PC-3 (cell line): ENCODE data around the gene RAD23A. TPM values are rescaled to one million over a fixed set of nuclear protein-coding genes. Genes with fewer than 3 reads are reported as not detected.

Experiments used
- ATAC-seq: fragments of 200-7000 bp; cut with Tn5 transposase; 2 replicates; pipeline ENCODE4 v1.9.1; 2020; ENCODE audit warnings: mild to moderate bottlenecking, moderate library complexity
- Bru-seq: library from RNA; stranded (reverse); fragments of 400-500 nt; gene quantifications from one replicate; lab custom pipeline; 2021; lab: Mats Ljungman, UMichigan
- BruChase-seq, 2 experiments: library from RNA; stranded (reverse); fragments of 400-500 nt; gene quantifications; one replicate each; lab custom pipeline; 2021; lab: Mats Ljungman, UMichigan
- BruUV-seq: library from RNA; stranded (reverse); fragments of 400-500 nt; replicated peaks from 2 replicates; lab custom pipeline; 2021; lab: Mats Ljungman, UMichigan
- CTCF ChIA-PET: fragments of 300-600 bp; sonication (Branson Sonifier 250); formaldehyde crosslinking; loops from one replicate; lab custom pipeline; 2022; ENCODE audit warnings: antibody characterized with exemption; lab: Charles Lee
- POLR2A ChIA-PET: fragments of 300-600 bp; sonication (Branson Sonifier 250); formaldehyde crosslinking; loops from one replicate; lab custom pipeline; 2022; ENCODE audit warnings: antibody characterized with exemption; ENCODE audit not compliant: unreplicated experiment; lab: Charles Lee
- DNase-seq: peaks from one replicate; pipeline ENCODE4 v3.0.0-alpha.2; 2015
- H2AFZ ChIP-seq: fragments of 300-600 bp; sonication (generic); 2 replicates; pipeline ENCODE4 v1.6.0; 2016; ENCODE audit warnings: antibody characterized with exemption, low read length
- H3F3A ChIP-seq: fragments of 300-600 bp; sonication (generic); one replicate; pipeline ENCODE4 v1.6.0; 2017; ENCODE audit warnings: antibody characterized with exemption, low read length, control low read depth, mild to moderate bottlenecking; ENCODE audit not compliant: unreplicated experiment
- H3K27ac ChIP-seq: fragments of 300-600 bp; sonication (generic); 2 replicates; pipeline ENCODE4 v1.5.1; 2016; ENCODE audit warnings: mild to moderate bottlenecking, low read length
- H3K27me3 ChIP-seq: fragments of 300-600 bp; sonication (generic); 2 replicates; pipeline ENCODE4 v1.6.1; 2016; ENCODE audit warnings: low read length, mixed read lengths
- H3K36me3 ChIP-seq: fragments of 300-600 bp; sonication (generic); 2 replicates; pipeline ENCODE4 v1.6.1; 2016; ENCODE audit warnings: low read depth, mixed run types, low read length, mixed read lengths
- H3K4me1 ChIP-seq: fragments of 300-600 bp; sonication (generic); 2 replicates; pipeline ENCODE4 v1.5.1; 2016; ENCODE audit warnings: low read length; ENCODE audit not compliant: insufficient read depth
- H3K4me2 ChIP-seq: fragments of 300-600 bp; sonication (generic); 2 replicates; pipeline ENCODE4 v1.6.0; 2016; ENCODE audit warnings: low read length
- H3K4me3 ChIP-seq: fragments of 300-600 bp; sonication (generic); 2 replicates; pipeline ENCODE4 v1.5.1; 2016; ENCODE audit warnings: mild to moderate bottlenecking, low read length, mixed read lengths
- H3K79me2 ChIP-seq: fragments of 300-600 bp; sonication (generic); 2 replicates; pipeline ENCODE4 v1.6.1; 2017; ENCODE audit warnings: low read length, mixed read lengths
- H3K9ac ChIP-seq: fragments of 300-600 bp; sonication (generic); 2 replicates; pipeline ENCODE4 v1.6.0; 2016; ENCODE audit warnings: mild to moderate bottlenecking, low read length
- H3K9me2 ChIP-seq: fragments of 300-600 bp; sonication (generic); replicated peaks from 2 replicates; pipeline ENCODE4 v1.6.1; 2016; ENCODE audit warnings: mixed run types, low read length, mixed read lengths
- H3K9me3 ChIP-seq: fragments of 300-600 bp; sonication (generic); 2 replicates; pipeline ENCODE4 v1.6.1; 2016; ENCODE audit warnings: low read length, mixed read lengths
- H4K20me1 ChIP-seq: fragments of 300-600 bp; sonication (generic); 2 replicates; pipeline ENCODE4 v1.6.1; 2016; ENCODE audit warnings: low read length, mixed read lengths
- CTCF ChIP-seq: fragments of 300-600 bp; sonication (generic); conservative IDR thresholded peaks from 2 replicates; pipeline ENCODE4 v1.5.1; 2017; ENCODE audit warnings: antibody characterized with exemption, low read depth, mild to moderate bottlenecking, low read length
- EZH2 ChIP-seq: fragments of 300-600 bp; sonication (generic); IDR thresholded peaks from one replicate; pipeline ENCODE4 v1.6.1; 2017; ENCODE audit warnings: antibody characterized with exemption, mild to moderate bottlenecking, low read length; ENCODE audit not compliant: unreplicated experiment
- EZH2phosphoT487 ChIP-seq: fragments of 300-600 bp; sonication (generic); IDR thresholded peaks from 2 replicates; pipeline ENCODE4 v1.6.1; 2018; ENCODE audit warnings: mild to moderate bottlenecking, antibody characterized with exemption, low read length, borderline replicate concordance
- intact Hi-C: fragments of 100-400 bp; cut with micrococcal nuclease; formaldehyde crosslinking; loops from 2 replicates; pipeline ENCODE4 v1.9.0; 2023
- long read RNA-seq: library from polyadenylated mRNA; unstranded; transcript quantifications from one replicate; pipeline ENCODE4 v2.0.0, GENCODE V29; 2021; ENCODE audit not compliant: unreplicated experiment
- total RNA-seq: library from RNA; depleted of rRNA; stranded (reverse); fragments of >200 nt; gene quantifications from 2 replicates; pipeline ENCODE4 v1.2.3, GENCODE V29; 2014; rRNA removed

The RAD23A gene
- total RNA-seq (389 and 418 TPM in 2 replicates), Bru-seq, nascent RNA (percentile 94 among the genes with signal in this experiment), BruChase-seq, experiment 1, labeled RNA remaining after a 6-hour chase (percentile 96 among the genes with signal in this experiment), BruChase-seq, experiment 2, labeled RNA remaining after a 2-hour chase (percentile 92 among the genes with signal in this experiment)
- long read RNA-seq, transcript RAD23A-203 (9 exons, 1,746 nt): minor isoform, 125 of 480 reads
- long read RNA-seq, transcript RAD23A-201 (9 exons, 1,736 nt): major isoform, 146 of 480 reads
- long read RNA-seq, transcript RAD23A-207 (2 exons, 545 nt): minor isoform, 27 of 480 reads
- long read RNA-seq, partial matches to known transcripts: 128 of 480 reads
- long read RNA-seq, other reads (novel, unspliced or antisense): 52 of 480 reads

DNA sequence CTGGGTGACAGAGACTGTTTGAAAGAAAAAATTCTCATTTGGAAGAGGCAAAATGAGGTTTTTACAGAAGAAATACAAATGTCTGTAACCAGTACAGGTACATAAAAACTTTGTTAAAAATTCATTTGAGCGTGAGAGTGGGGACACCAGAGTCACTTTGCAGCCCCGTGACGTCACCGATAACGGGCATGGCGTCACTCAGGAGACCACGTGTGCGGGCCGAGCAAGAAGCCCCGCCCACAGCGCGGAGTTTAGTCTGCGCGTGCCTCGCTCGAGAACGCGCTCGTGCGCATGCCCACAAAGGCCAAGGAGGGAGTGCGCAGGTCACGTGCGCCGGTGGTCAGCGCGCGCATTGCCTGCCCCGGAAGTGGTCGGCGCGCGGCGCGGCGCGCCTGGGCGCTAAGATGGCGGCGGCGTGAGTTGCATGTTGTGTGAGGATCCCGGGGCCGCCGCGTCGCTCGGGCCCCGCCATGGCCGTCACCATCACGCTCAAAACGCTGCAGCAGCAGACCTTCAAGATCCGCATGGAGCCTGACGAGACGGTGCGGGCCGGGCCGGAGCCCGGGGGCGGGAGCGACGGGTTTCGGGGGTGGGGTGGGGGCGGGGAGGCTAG is at the start of gene RAD23A:
RAD23A (plus strand) TSS at position 384 of the 613 bp plus-strand sequence; CDS start at position 471, 87 bp downstream.
- Histone ChIP-seq H3K27ac (peak within 1 kb of the TSS; percentile 86), H3K79me2 (peaks cover 51% of the 10 kb centered on the region), H4K20me1 (peaks cover 17% of the 10 kb centered on the region), H3K36me3 (peaks cover 61% of the 10 kb centered on the region), H3K9me3 (no peaks in the 10 kb centered on the region), H2AFZ (no peak within 1 kb of the TSS), H3F3A (peaks cover 28% of the 10 kb centered on the region), H3K9ac (peak within 1 kb of the TSS; percentile 90), H3K4me1 (peaks cover 24% of the 10 kb centered on the region), H3K4me3 (peak within 1 kb of the TSS; percentile 76), H3K4me2 (peak within 1 kb of the TSS; percentile 89), H3K27me3 (no peaks in the 10 kb centered on the region), H3K9me2 (no peaks in the 10 kb centered on the region)
- TF ChIP-seq EZH2phosphoT487 (no peak; the same call in 1 of the 2 replicates), CTCF (no peak), EZH2 (no peak)
- ChIA-PET POLR2A (no interaction called here), CTCF (interaction anchor here (1.0 kb wide), 1 partner anchor 20 kb away, joined by 3 read pairs; no protein-coding TSS in a partner anchor)
- peak; percentile 100 for DNase-seq
- intact Hi-C loops: no loop called here
- BruUV-seq: no TSS peak
- ATAC-seq: peak; percentile 73

DNA sequence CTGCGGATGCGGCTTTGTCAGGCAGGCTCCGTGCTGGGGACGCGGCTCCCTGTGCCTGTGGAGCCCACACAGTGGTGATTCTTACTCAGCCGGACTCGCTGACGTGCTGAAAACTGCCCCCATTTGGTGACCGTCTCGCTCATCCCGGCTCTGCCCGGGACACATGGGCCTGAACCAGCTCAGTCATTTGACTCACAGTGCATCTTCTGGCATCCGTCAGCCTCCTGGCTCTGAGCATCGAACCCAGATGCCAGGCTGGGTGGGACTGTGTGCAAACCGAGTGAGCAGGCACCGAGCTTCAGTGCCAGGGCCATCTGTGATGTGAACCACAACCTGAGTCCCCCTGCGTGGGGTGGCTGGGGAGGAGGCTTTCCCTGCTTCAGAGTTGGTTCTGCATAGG is 49.2 kb upstream of the RAD23A start:
- CTCF ChIA-PET: no interaction called here
- Histone ChIP-seq H2AFZ (no peak overlapping the region), H4K20me1 (no peaks in the 10 kb centered on the region), H3K4me3 (no peak overlapping the region), H3K9me2 (no peaks in the 10 kb centered on the region), H3K79me2 (peaks cover 8% of the 10 kb centered on the region), H3F3A (no peaks in the 10 kb centered on the region), H3K4me2 (no peak overlapping the region), H3K9ac (no peak overlapping the region), H3K9me3 (no peaks in the 10 kb centered on the region), H3K36me3 (peaks cover 7% of the 10 kb centered on the region; the same call in 1 of the 2 replicates), H3K27me3 (no peaks in the 10 kb centered on the region), H3K4me1 (peaks cover 7% of the 10 kb centered on the region), H3K27ac (no peak overlapping the region)
- intact Hi-C loops: no loop called here
- no peak for TF ChIP-seq CTCF
- no peak for TF ChIP-seq EZH2phosphoT487
- no peak for TF ChIP-seq EZH2
- POLR2A ChIA-PET: no interaction called here
- DNase-seq (no peak), ATAC-seq (no peak)
- BruUV-seq: no TSS peak
